H1 (cell line): ENCODE measurements around the gene KCNMB2. TPM values are rescaled to one million over a fixed set of nuclear protein-coding genes. Genes with fewer than 3 reads are reported as not detected.

ENCODE experiments used
- EZH2 ChIP-seq: fragments of 200-600 bp; sonication (generic); IDR thresholded peaks from 2 replicates; pipeline ENCODE4 v1.7.1; 2012; ENCODE audit warnings: low read depth, mild to moderate bottlenecking, moderate library complexity, low read length, inconsistent platforms; ENCODE audit not compliant: severe bottlenecking
- JUND ChIP-seq: IDR thresholded peaks from 2 replicates; pipeline ENCODE4 v1.6.1; 2011; ENCODE audit warnings: mild to moderate bottlenecking, improper control_type of control experiment, low read length
- RAD21 ChIP-seq, 2 experiments: IDR thresholded peaks in 1 of 2; conservative IDR thresholded peaks in 1 of 2; 2 replicates each; pipeline ENCODE4 v1.6.1; 2011; ENCODE audit warnings: low read depth in 2 of 2, low read length in 2 of 2, improper control_type of control experiment in 1 of 2, inconsistent platforms in 1 of 2, mild to moderate bottlenecking in 1 of 2, moderate library complexity in 1 of 2
- SIX5 ChIP-seq: IDR thresholded peaks from 2 replicates; pipeline ENCODE4 v1.6.1; 2011; ENCODE audit warnings: mild to moderate bottlenecking, low read depth, low read length
- polyA plus RNA-seq, 7 experiments: library from polyadenylated mRNA; depleted of rRNA in 3 of 7; stranded (reverse) in 5 of 7; unstranded in 2 of 7; fragments of >200 nt in 5 of 7; fragments of 200-250 nt in 2 of 7; gene quantifications; 1 replicate in 5 of 7; 2 replicates in 1 of 7; 4 replicates in 1 of 7; pipeline versions ENCODE4 v1.2.1 to v1.2.3, GENCODE V29; 2011 to 2013; ENCODE audit warnings: missing spikeins in 2 of 7, mixed read lengths in 2 of 7
- total RNA-seq: library from RNA; stranded (reverse); fragmentation: NEBNext Ultra II Directional; extraction: Animal tissue kit (Norgen Biotek cat#: 25700); gene quantifications from 2 replicates; pipeline ENCODE4 v1.2.1, GENCODE V29; 2021
- TF ChIP-seq, protein P1 (sequence below): fragments of 300-600 bp; sonication (generic); IDR thresholded peaks from 2 replicates; pipeline ENCODE4 v1.7.1; 2012; ENCODE audit warnings: low read length, moderate library complexity, mild to moderate bottlenecking, inconsistent platforms; ENCODE audit not compliant: insufficient replicate concordance

The KCNMB2 gene
- total and polyA plus RNA-seq, 2 of the 8 experiments (the other 6 are each of a cell fraction or from before 2014, with no cell fraction given), result not detected

DNA sequence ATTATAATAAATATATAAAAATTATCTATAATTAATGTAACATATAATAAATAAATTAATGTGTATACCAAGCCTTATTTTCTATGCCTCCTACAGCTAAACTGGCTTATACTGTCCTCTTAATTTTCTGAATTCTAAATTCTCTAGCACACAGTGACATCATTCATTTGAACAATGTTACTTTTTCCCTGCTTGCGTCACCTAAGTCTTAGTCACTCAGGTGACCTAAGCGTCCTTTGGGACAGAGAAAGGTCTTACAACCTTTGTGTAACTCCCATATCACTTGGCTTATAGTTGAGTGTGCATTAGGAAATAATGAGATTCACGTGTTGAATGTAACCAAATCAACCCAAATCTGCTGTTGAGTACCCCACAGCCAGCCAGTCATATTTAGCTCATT, 48.5 kb upstream of the KCNMB2 start (continued):
- TF ChIP-seq EZH2, result no peak
- no peak for TF ChIP-seq JUND
- no peak for TF ChIP-seq SIX5
- TF ChIP-seq, protein P1, sequence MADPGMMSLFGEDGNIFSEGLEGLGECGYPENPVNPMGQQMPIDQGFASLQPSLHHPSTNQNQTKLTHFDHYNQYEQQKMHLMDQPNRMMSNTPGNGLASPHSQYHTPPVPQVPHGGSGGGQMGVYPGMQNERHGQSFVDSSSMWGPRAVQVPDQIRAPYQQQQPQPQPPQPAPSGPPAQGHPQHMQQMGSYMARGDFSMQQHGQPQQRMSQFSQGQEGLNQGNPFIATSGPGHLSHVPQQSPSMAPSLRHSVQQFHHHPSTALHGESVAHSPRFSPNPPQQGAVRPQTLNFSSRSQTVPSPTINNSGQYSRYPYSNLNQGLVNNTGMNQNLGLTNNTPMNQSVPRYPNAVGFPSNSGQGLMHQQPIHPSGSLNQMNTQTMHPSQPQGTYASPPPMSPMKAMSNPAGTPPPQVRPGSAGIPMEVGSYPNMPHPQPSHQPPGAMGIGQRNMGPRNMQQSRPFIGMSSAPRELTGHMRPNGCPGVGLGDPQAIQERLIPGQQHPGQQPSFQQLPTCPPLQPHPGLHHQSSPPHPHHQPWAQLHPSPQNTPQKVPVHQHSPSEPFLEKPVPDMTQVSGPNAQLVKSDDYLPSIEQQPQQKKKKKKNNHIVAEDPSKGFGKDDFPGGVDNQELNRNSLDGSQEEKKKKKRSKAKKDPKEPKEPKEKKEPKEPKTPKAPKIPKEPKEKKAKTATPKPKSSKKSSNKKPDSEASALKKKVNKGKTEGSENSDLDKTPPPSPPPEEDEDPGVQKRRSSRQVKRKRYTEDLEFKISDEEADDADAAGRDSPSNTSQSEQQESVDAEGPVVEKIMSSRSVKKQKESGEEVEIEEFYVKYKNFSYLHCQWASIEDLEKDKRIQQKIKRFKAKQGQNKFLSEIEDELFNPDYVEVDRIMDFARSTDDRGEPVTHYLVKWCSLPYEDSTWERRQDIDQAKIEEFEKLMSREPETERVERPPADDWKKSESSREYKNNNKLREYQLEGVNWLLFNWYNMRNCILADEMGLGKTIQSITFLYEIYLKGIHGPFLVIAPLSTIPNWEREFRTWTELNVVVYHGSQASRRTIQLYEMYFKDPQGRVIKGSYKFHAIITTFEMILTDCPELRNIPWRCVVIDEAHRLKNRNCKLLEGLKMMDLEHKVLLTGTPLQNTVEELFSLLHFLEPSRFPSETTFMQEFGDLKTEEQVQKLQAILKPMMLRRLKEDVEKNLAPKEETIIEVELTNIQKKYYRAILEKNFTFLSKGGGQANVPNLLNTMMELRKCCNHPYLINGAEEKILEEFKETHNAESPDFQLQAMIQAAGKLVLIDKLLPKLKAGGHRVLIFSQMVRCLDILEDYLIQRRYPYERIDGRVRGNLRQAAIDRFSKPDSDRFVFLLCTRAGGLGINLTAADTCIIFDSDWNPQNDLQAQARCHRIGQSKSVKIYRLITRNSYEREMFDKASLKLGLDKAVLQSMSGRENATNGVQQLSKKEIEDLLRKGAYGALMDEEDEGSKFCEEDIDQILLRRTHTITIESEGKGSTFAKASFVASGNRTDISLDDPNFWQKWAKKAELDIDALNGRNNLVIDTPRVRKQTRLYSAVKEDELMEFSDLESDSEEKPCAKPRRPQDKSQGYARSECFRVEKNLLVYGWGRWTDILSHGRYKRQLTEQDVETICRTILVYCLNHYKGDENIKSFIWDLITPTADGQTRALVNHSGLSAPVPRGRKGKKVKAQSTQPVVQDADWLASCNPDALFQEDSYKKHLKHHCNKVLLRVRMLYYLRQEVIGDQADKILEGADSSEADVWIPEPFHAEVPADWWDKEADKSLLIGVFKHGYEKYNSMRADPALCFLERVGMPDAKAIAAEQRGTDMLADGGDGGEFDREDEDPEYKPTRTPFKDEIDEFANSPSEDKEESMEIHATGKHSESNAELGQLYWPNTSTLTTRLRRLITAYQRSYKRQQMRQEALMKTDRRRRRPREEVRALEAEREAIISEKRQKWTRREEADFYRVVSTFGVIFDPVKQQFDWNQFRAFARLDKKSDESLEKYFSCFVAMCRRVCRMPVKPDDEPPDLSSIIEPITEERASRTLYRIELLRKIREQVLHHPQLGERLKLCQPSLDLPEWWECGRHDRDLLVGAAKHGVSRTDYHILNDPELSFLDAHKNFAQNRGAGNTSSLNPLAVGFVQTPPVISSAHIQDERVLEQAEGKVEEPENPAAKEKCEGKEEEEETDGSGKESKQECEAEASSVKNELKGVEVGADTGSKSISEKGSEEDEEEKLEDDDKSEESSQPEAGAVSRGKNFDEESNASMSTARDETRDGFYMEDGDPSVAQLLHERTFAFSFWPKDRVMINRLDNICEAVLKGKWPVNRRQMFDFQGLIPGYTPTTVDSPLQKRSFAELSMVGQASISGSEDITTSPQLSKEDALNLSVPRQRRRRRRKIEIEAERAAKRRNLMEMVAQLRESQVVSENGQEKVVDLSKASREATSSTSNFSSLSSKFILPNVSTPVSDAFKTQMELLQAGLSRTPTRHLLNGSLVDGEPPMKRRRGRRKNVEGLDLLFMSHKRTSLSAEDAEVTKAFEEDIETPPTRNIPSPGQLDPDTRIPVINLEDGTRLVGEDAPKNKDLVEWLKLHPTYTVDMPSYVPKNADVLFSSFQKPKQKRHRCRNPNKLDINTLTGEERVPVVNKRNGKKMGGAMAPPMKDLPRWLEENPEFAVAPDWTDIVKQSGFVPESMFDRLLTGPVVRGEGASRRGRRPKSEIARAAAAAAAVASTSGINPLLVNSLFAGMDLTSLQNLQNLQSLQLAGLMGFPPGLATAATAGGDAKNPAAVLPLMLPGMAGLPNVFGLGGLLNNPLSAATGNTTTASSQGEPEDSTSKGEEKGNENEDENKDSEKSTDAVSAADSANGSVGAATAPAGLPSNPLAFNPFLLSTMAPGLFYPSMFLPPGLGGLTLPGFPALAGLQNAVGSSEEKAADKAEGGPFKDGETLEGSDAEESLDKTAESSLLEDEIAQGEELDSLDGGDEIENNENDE, result no peak
- no peak for TF ChIP-seq RAD21 (IDR thresholded peaks at IDR 0.05 in 1 of 2, conservative IDR thresholded peaks at IDR 0.05 in 1 of 2; ENCODE audit: low read depth in 2 of 2, low read length in 2 of 2)
